ENCODE data around the gene ADAM8.
A peak's percentile ranks its signal among the peaks of the same experiment; 100 is the strongest.

Gene ADAM8

GRCh38 chr10:133307776-133308420 lies 31.2 kb upstream of the ADAM8 start:
- TF ChIP-seq CTCF (IDR thresholded peaks at IDR 0.05; ENCODE audit: borderline replicate concordance, extremely low read depth, low read length, poor library complexity, severe bottlenecking) (peak; percentile 83), EZH2 (IDR thresholded peaks at IDR 0.05; ENCODE audit: borderline replicate concordance, low read depth, low read length, severe bottlenecking) (no peak)
- peak; percentile 76 for DNase-seq
- H3K36me3 ChIP-seq (ENCODE audit: insufficient read depth, low read length): peaks cover 41% of the 10 kb centered on the region
- no peaks in the 10 kb centered on the region for H3K27me3 ChIP-seq (ENCODE audit: insufficient read depth, low read length, poor library complexity)
- H2AFZ ChIP-seq (ENCODE audit: low read depth, low read length): peak overlapping the region; percentile 97
- peak overlapping the region; percentile 98 for H3K27ac ChIP-seq (ENCODE audit: low read length)
- peaks cover 31% of the 10 kb centered on the region for H3K4me1 ChIP-seq (ENCODE audit: insufficient read depth, low read length)
- peak; percentile 54 for ATAC-seq (ENCODE audit: insufficient read depth, low read depth)
- H3K79me2 ChIP-seq (ENCODE audit: insufficient read depth, low read length): peaks cover 59% of the 10 kb centered on the region
- peak overlapping the region; percentile 97 for H3K9ac ChIP-seq (ENCODE audit: low read depth, low read length)
- peaks cover 64% of the 10 kb centered on the region for H4K20me1 ChIP-seq (ENCODE audit: insufficient read depth, low read length)
- peak overlapping the region; percentile 91 to 97 for H3K4me3 ChIP-seq (ENCODE audit: low read depth in 1 of 2, low read length in 2 of 2)
- peak overlapping the region; percentile 97 for H3K4me2 ChIP-seq (ENCODE audit: insufficient read depth, low read length)
- H3K9me3 ChIP-seq (ENCODE audit: insufficient read depth, low read length, severe bottlenecking): no peaks in the 10 kb centered on the region

- peak overlapping the region; percentile 97 for H3K9ac ChIP-seq (ENCODE audit: low read depth, low read length)
- peak overlapping the region; percentile 98; the same call in 1 of the 2 replicates for H3K27ac ChIP-seq (ENCODE audit: low read length)
- DNase-seq (no peak), ATAC-seq (ENCODE audit: insufficient read depth, low read depth) (no peak)
- H3K4me3 ChIP-seq (ENCODE audit: low read depth in 1 of 2, low read length in 2 of 2): peak overlapping the region in 1 of 2 experiments; percentile 91; a peak in 2 of 4 replicates
- no peak overlapping the region for H2AFZ ChIP-seq (ENCODE audit: low read depth, low read length)
- H3K9me3 ChIP-seq (ENCODE audit: insufficient read depth, low read length, severe bottlenecking): no peaks in the 10 kb centered on the region
- peaks cover 65% of the 10 kb centered on the region for H3K79me2 ChIP-seq (ENCODE audit: insufficient read depth, low read length)
- H3K4me1 ChIP-seq (ENCODE audit: insufficient read depth, low read length): peaks cover 31% of the 10 kb centered on the region
- peaks cover 73% of the 10 kb centered on the region for H4K20me1 ChIP-seq (ENCODE audit: insufficient read depth, low read length)
- TF ChIP-seq EZH2 (IDR thresholded peaks at IDR 0.05; ENCODE audit: borderline replicate concordance, low read depth, low read length, severe bottlenecking) (no peak), CTCF (IDR thresholded peaks at IDR 0.05; ENCODE audit: borderline replicate concordance, extremely low read depth, low read length, poor library complexity, severe bottlenecking) (no peak)
- H3K36me3 ChIP-seq (ENCODE audit: insufficient read depth, low read length): peaks cover 40% of the 10 kb centered on the region
- H3K4me2 ChIP-seq (ENCODE audit: insufficient read depth, low read length): peak overlapping the region; percentile 97
- no peaks in the 10 kb centered on the region for H3K27me3 ChIP-seq (ENCODE audit: insufficient read depth, low read length, poor library complexity)
These were observed 30.3 kb upstream of the ADAM8 start for GRCh38 chr10:133306941-133307379.

GRCh38 chr10:133306097-133306476 lies 29.4 kb upstream of the ADAM8 start:
- ATAC-seq (ENCODE audit: insufficient read depth, low read depth) (no peak), DNase-seq (no peak)
- Histone ChIP-seq H2AFZ (ENCODE audit: low read depth, low read length) (no peak overlapping the region), H3K27me3 (ENCODE audit: insufficient read depth, low read length, poor library complexity) (no peaks in the 10 kb centered on the region), H3K36me3 (ENCODE audit: insufficient read depth, low read length) (peaks cover 34% of the 10 kb centered on the region), H3K79me2 (ENCODE audit: insufficient read depth, low read length) (peaks cover 65% of the 10 kb centered on the region), H3K4me2 (ENCODE audit: insufficient read depth, low read length) (no peak overlapping the region), H3K9me3 (ENCODE audit: insufficient read depth, low read length, severe bottlenecking) (no peaks in the 10 kb centered on the region), H3K4me1 (ENCODE audit: insufficient read depth, low read length) (peaks cover 31% of the 10 kb centered on the region), H3K27ac (ENCODE audit: low read length) (no peak overlapping the region), H3K9ac (ENCODE audit: low read depth, low read length) (no peak overlapping the region), H3K4me3 (ENCODE audit: low read depth in 1 of 2, low read length in 2 of 2) (no peak overlapping the region), H4K20me1 (ENCODE audit: insufficient read depth, low read length) (peaks cover 73% of the 10 kb centered on the region)
- TF ChIP-seq CTCF (IDR thresholded peaks at IDR 0.05; ENCODE audit: borderline replicate concordance, extremely low read depth, low read length, poor library complexity, severe bottlenecking) (no peak), EZH2 (IDR thresholded peaks at IDR 0.05; ENCODE audit: borderline replicate concordance, low read depth, low read length, severe bottlenecking) (no peak)

Measured in DND-41 (cell line).